ENCODE results near the gene ATP2C2. TPM values are rescaled to one million over a fixed set of nuclear protein-coding genes. Genes with fewer than 3 reads are reported as not detected.

ATP2C2 gene
- total RNA-seq, 1 experiment from 2014 or later: 0.67 TPM

DNA sequence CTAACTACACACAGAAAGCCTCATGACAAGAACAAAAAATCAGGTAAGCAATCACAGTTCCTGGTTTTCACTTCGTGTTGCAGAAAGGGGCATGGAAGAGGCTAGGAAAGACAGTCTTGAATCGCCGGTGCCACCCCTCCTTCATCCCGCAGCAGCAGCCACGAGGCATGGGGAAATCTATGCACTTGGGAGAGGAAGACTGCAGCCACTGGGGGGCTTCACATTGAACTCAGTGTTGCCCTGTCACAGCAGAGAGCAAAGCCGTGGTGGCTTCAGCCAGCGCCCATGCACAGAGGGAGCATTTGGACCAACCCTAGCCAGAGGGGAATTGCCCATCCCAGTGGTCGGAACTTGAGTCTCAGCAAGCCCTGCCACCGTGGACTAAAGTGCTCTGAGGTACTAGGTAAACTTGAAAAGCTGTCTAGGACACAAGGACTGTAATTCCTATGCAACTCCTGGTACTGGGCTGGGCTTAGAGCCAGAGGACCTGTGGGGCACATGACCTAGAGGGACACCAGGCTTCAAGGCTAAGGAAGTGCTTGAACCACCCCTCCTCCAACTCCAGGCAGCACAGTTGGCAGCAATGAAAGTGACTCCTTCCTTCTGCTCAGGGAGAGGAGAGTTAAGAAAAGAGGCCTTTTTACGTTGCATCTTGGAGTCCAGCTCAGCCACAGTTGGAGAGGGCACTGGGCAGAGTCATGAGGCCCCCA is 35.2 kb upstream of the ATP2C2 start:
- H3K9me3 ChIP-seq (ENCODE audit: control insufficient read depth, insufficient read depth, low read depth, low read length): no peaks in the 10 kb centered on the region
- intact Hi-C loops (cut with micrococcal nuclease; ENCODE audit: unreplicated experiment): no loop called here
- H3K4me1 ChIP-seq (ENCODE audit: control insufficient read depth, insufficient read depth, low read length): no peaks in the 10 kb centered on the region
- H3K27me3 ChIP-seq (ENCODE audit: control insufficient read depth, insufficient read depth, low read length): no peaks in the 10 kb centered on the region
- H3K27ac ChIP-seq (ENCODE audit: low read length): no peak overlapping the region
- DNase-seq (ENCODE audit: low read depth, low spot score) (no peak), ATAC-seq (no peak)
- TF ChIP-seq, protein P1, sequence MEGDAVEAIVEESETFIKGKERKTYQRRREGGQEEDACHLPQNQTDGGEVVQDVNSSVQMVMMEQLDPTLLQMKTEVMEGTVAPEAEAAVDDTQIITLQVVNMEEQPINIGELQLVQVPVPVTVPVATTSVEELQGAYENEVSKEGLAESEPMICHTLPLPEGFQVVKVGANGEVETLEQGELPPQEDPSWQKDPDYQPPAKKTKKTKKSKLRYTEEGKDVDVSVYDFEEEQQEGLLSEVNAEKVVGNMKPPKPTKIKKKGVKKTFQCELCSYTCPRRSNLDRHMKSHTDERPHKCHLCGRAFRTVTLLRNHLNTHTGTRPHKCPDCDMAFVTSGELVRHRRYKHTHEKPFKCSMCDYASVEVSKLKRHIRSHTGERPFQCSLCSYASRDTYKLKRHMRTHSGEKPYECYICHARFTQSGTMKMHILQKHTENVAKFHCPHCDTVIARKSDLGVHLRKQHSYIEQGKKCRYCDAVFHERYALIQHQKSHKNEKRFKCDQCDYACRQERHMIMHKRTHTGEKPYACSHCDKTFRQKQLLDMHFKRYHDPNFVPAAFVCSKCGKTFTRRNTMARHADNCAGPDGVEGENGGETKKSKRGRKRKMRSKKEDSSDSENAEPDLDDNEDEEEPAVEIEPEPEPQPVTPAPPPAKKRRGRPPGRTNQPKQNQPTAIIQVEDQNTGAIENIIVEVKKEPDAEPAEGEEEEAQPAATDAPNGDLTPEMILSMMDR (IDR thresholded peaks at IDR 0.05): no peak
- TF ChIP-seq TCF7L2 (IDR thresholded peaks at IDR 0.05; ENCODE audit: low read depth, low read length): no peak
- TF ChIP-seq SIN3A (IDR thresholded peaks at IDR 0.05; ENCODE audit: borderline replicate concordance, insufficient read depth, low read depth, low read length): no peak
- TF ChIP-seq POLR2AphosphoS5 (IDR thresholded peaks at IDR 0.05; ENCODE audit: low read depth, low read length): no peak
- TF ChIP-seq, protein P2, sequence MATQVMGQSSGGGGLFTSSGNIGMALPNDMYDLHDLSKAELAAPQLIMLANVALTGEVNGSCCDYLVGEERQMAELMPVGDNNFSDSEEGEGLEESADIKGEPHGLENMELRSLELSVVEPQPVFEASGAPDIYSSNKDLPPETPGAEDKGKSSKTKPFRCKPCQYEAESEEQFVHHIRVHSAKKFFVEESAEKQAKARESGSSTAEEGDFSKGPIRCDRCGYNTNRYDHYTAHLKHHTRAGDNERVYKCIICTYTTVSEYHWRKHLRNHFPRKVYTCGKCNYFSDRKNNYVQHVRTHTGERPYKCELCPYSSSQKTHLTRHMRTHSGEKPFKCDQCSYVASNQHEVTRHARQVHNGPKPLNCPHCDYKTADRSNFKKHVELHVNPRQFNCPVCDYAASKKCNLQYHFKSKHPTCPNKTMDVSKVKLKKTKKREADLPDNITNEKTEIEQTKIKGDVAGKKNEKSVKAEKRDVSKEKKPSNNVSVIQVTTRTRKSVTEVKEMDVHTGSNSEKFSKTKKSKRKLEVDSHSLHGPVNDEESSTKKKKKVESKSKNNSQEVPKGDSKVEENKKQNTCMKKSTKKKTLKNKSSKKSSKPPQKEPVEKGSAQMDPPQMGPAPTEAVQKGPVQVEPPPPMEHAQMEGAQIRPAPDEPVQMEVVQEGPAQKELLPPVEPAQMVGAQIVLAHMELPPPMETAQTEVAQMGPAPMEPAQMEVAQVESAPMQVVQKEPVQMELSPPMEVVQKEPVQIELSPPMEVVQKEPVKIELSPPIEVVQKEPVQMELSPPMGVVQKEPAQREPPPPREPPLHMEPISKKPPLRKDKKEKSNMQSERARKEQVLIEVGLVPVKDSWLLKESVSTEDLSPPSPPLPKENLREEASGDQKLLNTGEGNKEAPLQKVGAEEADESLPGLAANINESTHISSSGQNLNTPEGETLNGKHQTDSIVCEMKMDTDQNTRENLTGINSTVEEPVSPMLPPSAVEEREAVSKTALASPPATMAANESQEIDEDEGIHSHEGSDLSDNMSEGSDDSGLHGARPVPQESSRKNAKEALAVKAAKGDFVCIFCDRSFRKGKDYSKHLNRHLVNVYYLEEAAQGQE (IDR thresholded peaks at IDR 0.05; ENCODE audit: insufficient read depth in 1 of 2, low read depth in 2 of 2, low read length in 1 of 2): no peak
- BruUV-seq (replicated peaks): no TSS peak
- no peak overlapping the region for H3K4me3 ChIP-seq (ENCODE audit: low read depth in 2 of 2, low read length in 2 of 2)
- no peaks in the 10 kb centered on the region for H3K36me3 ChIP-seq (ENCODE audit: control insufficient read depth, insufficient read depth, low read length)
- in situ Hi-C loops (cut with HindIII; ENCODE audit: low pct_unique_long_range_greater_than_20kb, low sequenced_read_pairs): no loop called here
- CTCF ChIA-PET: no interaction called here
- POLR2A ChIA-PET: no interaction called here

DNA sequence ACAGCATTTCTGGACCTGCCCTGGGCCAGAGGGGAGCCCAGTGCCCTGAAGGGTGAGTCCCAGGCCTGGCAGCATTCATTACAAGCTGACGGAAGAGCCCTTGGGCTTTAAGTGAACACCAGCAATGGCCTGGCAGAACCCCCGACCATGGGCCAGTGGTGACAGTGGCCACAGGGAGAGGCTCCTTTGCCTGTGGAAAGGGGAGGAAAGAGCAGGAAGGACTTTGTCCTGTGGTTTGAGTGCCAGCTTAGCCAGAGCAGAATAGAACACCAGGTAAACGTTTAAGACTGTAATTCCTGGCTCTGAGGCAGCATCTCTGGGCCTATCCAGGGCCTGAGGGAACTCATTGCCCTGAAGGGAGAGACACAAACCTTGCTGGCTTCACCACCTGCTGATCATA is 34.3 kb upstream of the ATP2C2 start:
- ATAC-seq (no peak), DNase-seq (ENCODE audit: low read depth, low spot score) (no peak)
- Histone ChIP-seq H3K27me3 (ENCODE audit: control insufficient read depth, insufficient read depth, low read length) (no peaks in the 10 kb centered on the region), H3K4me1 (ENCODE audit: control insufficient read depth, insufficient read depth, low read length) (no peaks in the 10 kb centered on the region), H3K27ac (ENCODE audit: low read length) (no peak overlapping the region), H3K9me3 (ENCODE audit: control insufficient read depth, insufficient read depth, low read depth, low read length) (no peaks in the 10 kb centered on the region), H3K4me3 (ENCODE audit: low read depth in 2 of 2, low read length in 2 of 2) (no peak overlapping the region), H3K36me3 (ENCODE audit: control insufficient read depth, insufficient read depth, low read length) (no peaks in the 10 kb centered on the region)
- POLR2A ChIA-PET: no interaction called here
- CTCF ChIA-PET: interaction anchor here (0.6 kb wide), 1 partner anchor 218 kb away, joined by 3 read pairs; the partner anchor contains the start of gene MBTPS1
- intact Hi-C loops (cut with micrococcal nuclease; ENCODE audit: unreplicated experiment) (no loop called here), in situ Hi-C loops (cut with HindIII; ENCODE audit: low pct_unique_long_range_greater_than_20kb, low sequenced_read_pairs) (no loop called here)
- no TSS peak for BruUV-seq (replicated peaks)
- TF ChIP-seq SIN3A (IDR thresholded peaks at IDR 0.05; ENCODE audit: borderline replicate concordance, insufficient read depth, low read depth, low read length): no peak
- no peak for TF ChIP-seq TCF7L2 (IDR thresholded peaks at IDR 0.05; ENCODE audit: low read depth, low read length)
- TF ChIP-seq, protein P2 (IDR thresholded peaks at IDR 0.05; ENCODE audit: insufficient read depth in 1 of 2, low read depth in 2 of 2, low read length in 1 of 2): no peak
- no peak for TF ChIP-seq POLR2AphosphoS5 (IDR thresholded peaks at IDR 0.05; ENCODE audit: low read depth, low read length)
- TF ChIP-seq, protein P1 (IDR thresholded peaks at IDR 0.05): no peak

Measured in Panc1 (cell line).